GM23338 (cell line): ENCODE results near the gene CBY1.

Experiments
- CTCF ChIP-seq, 2 experiments: fragments of 200-600 bp in 1 of 2; sonication (generic) in 1 of 2; conservative IDR thresholded peaks; 2 replicates each; pipeline versions ENCODE4 v1.5.1 to v1.6.1; 2016 to 2017; ENCODE audit warnings: antibody characterized with exemption in 2 of 2, low read depth in 2 of 2, mild to moderate bottlenecking in 2 of 2, moderate library complexity in 1 of 2
- EZH2 ChIP-seq: fragments of 200-600 bp; sonication (generic); IDR thresholded peaks from one replicate; pipeline ENCODE4 v1.8.0; 2017; ENCODE audit warnings: antibody characterized with exemption, mild to moderate bottlenecking, low read depth; ENCODE audit not compliant: unreplicated experiment
- POLR2AphosphoS5 ChIP-seq: IDR thresholded peaks from 2 replicates; pipeline ENCODE4 v1.6.1; 2016; ENCODE audit warnings: antibody characterized with exemption, low read depth
- REST ChIP-seq: IDR thresholded peaks from one replicate; pipeline ENCODE4 v1.6.1; 2018; ENCODE audit warnings: antibody characterized with exemption; ENCODE audit not compliant: unreplicated experiment

- TF ChIP-seq CTCF (conservative IDR thresholded peaks at IDR 0.05; ENCODE audit: low read depth in 2 of 2) (no peak), EZH2 (no peak), POLR2AphosphoS5 (no peak), REST (no peak)
Observed at GRCh38 chr22:38706101-38706900, 49.9 kb downstream of the CBY1 start.
